H1 (cell line): ENCODE data around the gene VSIG2.

Experiments used
- EZH2 ChIP-seq: fragments of 200-600 bp; sonication (generic); IDR thresholded peaks from 2 replicates; pipeline ENCODE4 v1.7.1; 2012; ENCODE audit warnings: low read depth, mild to moderate bottlenecking, moderate library complexity, low read length, inconsistent platforms; ENCODE audit not compliant: severe bottlenecking
- MAFK ChIP-seq: IDR thresholded peaks from 2 replicates; pipeline ENCODE4 v1.6.1; 2012; ENCODE audit warnings: low read depth, mild to moderate bottlenecking, improper control_type of control experiment, low read length
- PHF8 ChIP-seq: fragments of 200-600 bp; sonication (generic); conservative IDR thresholded peaks from 2 replicates; pipeline ENCODE4 v1.7.1; 2012; ENCODE audit warnings: low read depth, mild to moderate bottlenecking, inconsistent platforms, low read length, moderate library complexity
- POLR2AphosphoS5 ChIP-seq: IDR thresholded peaks from 2 replicates; pipeline ENCODE4 v1.6.1; 2011; ENCODE audit warnings: low read depth, low read length
- RAD21 ChIP-seq, 2 experiments: IDR thresholded peaks in 1 of 2; conservative IDR thresholded peaks in 1 of 2; 2 replicates each; pipeline ENCODE4 v1.6.1; 2011; ENCODE audit warnings: low read depth in 2 of 2, low read length in 2 of 2, improper control_type of control experiment in 1 of 2, inconsistent platforms in 1 of 2, mild to moderate bottlenecking in 1 of 2, moderate library complexity in 1 of 2
- SIX5 ChIP-seq: IDR thresholded peaks from 2 replicates; pipeline ENCODE4 v1.6.1; 2011; ENCODE audit warnings: mild to moderate bottlenecking, low read depth, low read length
- SUZ12 ChIP-seq: fragments of 200-600 bp; sonication (generic); IDR thresholded peaks from 2 replicates; pipeline ENCODE4 v1.6.1; 2012; ENCODE audit warnings: mild to moderate bottlenecking, inconsistent platforms, low read length, moderate library complexity, mixed read lengths
- TAF7 ChIP-seq: optimal IDR thresholded peaks from 2 replicates; pipeline ENCODE3; 2011; ENCODE audit warnings: low read depth, mild to moderate bottlenecking, inconsistent platforms, low read length, moderate library complexity, borderline replicate concordance
- TEAD4 ChIP-seq: IDR thresholded peaks from 2 replicates; pipeline ENCODE4 v1.6.1; 2012; ENCODE audit warnings: low read depth, low read length, inconsistent platforms, mixed read lengths
- ZNF274 ChIP-seq: IDR thresholded peaks from 2 replicates; pipeline ENCODE4 v1.7.0; 2012; ENCODE audit warnings: low read length, borderline replicate concordance; ENCODE audit errors: extremely low read depth
- TF ChIP-seq, protein P1 (sequence below), 3 experiments: IDR thresholded peaks; 1 replicate in 2 of 3; 2 replicates in 1 of 3; pipeline versions ENCODE4 v1.5.1 to v1.6.1; 2011; ENCODE audit warnings: low read length in 3 of 3, mild to moderate bottlenecking in 3 of 3, inconsistent platforms in 2 of 3, low read depth in 1 of 3, moderate library complexity in 1 of 3; ENCODE audit not compliant: insufficient read depth in 1 of 3; ENCODE audit errors: control extremely low read depth in 1 of 3
- TF ChIP-seq, protein P2 (sequence below): IDR thresholded peaks from 2 replicates; pipeline ENCODE4 v1.6.1; 2011; ENCODE audit warnings: low read depth, mild to moderate bottlenecking, low read length; ENCODE audit not compliant: insufficient read depth

- TF ChIP-seq PHF8 (no peak), EZH2 (no peak), SIX5 (no peak), ZNF274 (no peak), TAF7 (peak; percentile 21), SUZ12 (no peak), MAFK (no peak), RAD21 (IDR thresholded peaks at IDR 0.05 in 1 of 2, conservative IDR thresholded peaks at IDR 0.05 in 1 of 2; ENCODE audit: low read depth in 2 of 2, low read length in 2 of 2) (peak; percentile 59 to 66), TEAD4 (no peak), POLR2AphosphoS5 (0 out of 2 replicates have a peak, but pooled peaks have one; percentile 31)
- TF ChIP-seq, protein P1, sequence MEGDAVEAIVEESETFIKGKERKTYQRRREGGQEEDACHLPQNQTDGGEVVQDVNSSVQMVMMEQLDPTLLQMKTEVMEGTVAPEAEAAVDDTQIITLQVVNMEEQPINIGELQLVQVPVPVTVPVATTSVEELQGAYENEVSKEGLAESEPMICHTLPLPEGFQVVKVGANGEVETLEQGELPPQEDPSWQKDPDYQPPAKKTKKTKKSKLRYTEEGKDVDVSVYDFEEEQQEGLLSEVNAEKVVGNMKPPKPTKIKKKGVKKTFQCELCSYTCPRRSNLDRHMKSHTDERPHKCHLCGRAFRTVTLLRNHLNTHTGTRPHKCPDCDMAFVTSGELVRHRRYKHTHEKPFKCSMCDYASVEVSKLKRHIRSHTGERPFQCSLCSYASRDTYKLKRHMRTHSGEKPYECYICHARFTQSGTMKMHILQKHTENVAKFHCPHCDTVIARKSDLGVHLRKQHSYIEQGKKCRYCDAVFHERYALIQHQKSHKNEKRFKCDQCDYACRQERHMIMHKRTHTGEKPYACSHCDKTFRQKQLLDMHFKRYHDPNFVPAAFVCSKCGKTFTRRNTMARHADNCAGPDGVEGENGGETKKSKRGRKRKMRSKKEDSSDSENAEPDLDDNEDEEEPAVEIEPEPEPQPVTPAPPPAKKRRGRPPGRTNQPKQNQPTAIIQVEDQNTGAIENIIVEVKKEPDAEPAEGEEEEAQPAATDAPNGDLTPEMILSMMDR (IDR thresholded peaks at IDR 0.05; ENCODE audit: control extremely low read depth in 1 of 3, insufficient read depth in 1 of 3, low read depth in 1 of 3, low read length in 3 of 3) = peak; percentile 58 to 82 (median 72)
- TF ChIP-seq, protein P2, sequence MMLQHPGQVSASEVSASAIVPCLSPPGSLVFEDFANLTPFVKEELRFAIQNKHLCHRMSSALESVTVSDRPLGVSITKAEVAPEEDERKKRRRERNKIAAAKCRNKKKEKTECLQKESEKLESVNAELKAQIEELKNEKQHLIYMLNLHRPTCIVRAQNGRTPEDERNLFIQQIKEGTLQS = 0 out of 2 replicates have a peak, but pooled peaks have one; percentile 12
Observed at GRCh38 chr11:124763156-124763947, 11.3 kb upstream of the VSIG2 start.
